Left ventricle myocardium inferior (tissue), 1 donor: ENCODE results near the gene FRYL. TPM values are rescaled to one million over a fixed set of nuclear protein-coding genes. Genes with fewer than 3 reads are reported as not detected.

Experiments
- DNase-seq: peaks from one replicate; pipeline ENCODE4 v3.0.0-alpha.2; 2020
- H3K27ac ChIP-seq: fragments of 200-600 bp; replicated peaks from 2 replicates; pipeline ENCODE4 v1.8.0; 2021
- H3K27me3 ChIP-seq: fragments of 200-600 bp; 2 replicates; pipeline ENCODE4 v1.8.0; 2021; ENCODE audit warnings: low read depth
- H3K36me3 ChIP-seq: fragments of 200-600 bp; 2 replicates; pipeline ENCODE4 v1.8.0; 2021
- H3K4me1 ChIP-seq: fragments of 200-600 bp; 2 replicates; pipeline ENCODE4 v1.8.0; 2021
- H3K4me3 ChIP-seq: fragments of 200-600 bp; 2 replicates; pipeline ENCODE4 v1.8.0; 2021; ENCODE audit warnings: mild to moderate bottlenecking, moderate library complexity
- H3K9me3 ChIP-seq: fragments of 200-600 bp; replicated peaks from 2 replicates; pipeline ENCODE4 v1.8.0; 2021
- CTCF ChIP-seq: fragments of 200-600 bp; IDR thresholded peaks from 2 replicates; pipeline ENCODE4 v1.8.0; 2021; ENCODE audit warnings: antibody characterized with exemption, mild to moderate bottlenecking, borderline replicate concordance
- intact Hi-C: fragments of 100-400 bp; cut with micrococcal nuclease; formaldehyde crosslinking; loops from one replicate; pipeline ENCODE4 v1.11.0; 2022
- total RNA-seq: library from RNA; stranded (reverse); fragmentation: NEBNext Ultra II Directional; extraction: Animal tissue kit (Norgen Biotek cat#: 25700); gene quantifications from one replicate; pipeline ENCODE4 v1.2.1, GENCODE V29; 2021
- donor health status: DM: no; HTN: yes; CAD: no; lungs with severe emphysema.

Gene FRYL
- total RNA-seq, 1 donor from 2014 or later, result 33.2 TPM

GRCh38 chr4:48553720-48554119 lies 226.4 kb downstream of the FRYL start:
- no peaks in the 10 kb centered on the region for H3K27me3 ChIP-seq
- H3K9me3 ChIP-seq, result peaks cover 4% of the 10 kb centered on the region
- peaks cover 100% of the 10 kb centered on the region for H3K36me3 ChIP-seq
- TF ChIP-seq CTCF, result no peak
- H3K27ac ChIP-seq, result no peak overlapping the region
- H3K4me1 ChIP-seq, result no peaks in the 10 kb centered on the region
- H3K4me3 ChIP-seq, result no peak overlapping the region
- intact Hi-C loops, result no loop called here
- DNase-seq, result no peak

- intact Hi-C loops, result no loop called here
- Histone ChIP-seq H3K27ac (no peak overlapping the region), H3K27me3 (no peaks in the 10 kb centered on the region), H3K4me1 (no peaks in the 10 kb centered on the region), H3K36me3 (peaks cover 99% of the 10 kb centered on the region), H3K4me3 (no peak overlapping the region), H3K9me3 (no peaks in the 10 kb centered on the region)
- peak; percentile 58 for TF ChIP-seq CTCF
- no peak for DNase-seq
Measured at GRCh38 chr4:48546336-48546735, 233.7 kb downstream of the FRYL start.

- Histone ChIP-seq H3K9me3 (no peaks in the 10 kb centered on the region), H3K27me3 (no peaks in the 10 kb centered on the region), H3K4me1 (peaks cover 6% of the 10 kb centered on the region), H3K36me3 (peaks cover 97% of the 10 kb centered on the region), H3K27ac (no peak overlapping the region), H3K4me3 (no peak overlapping the region)
- intact Hi-C loops, result no loop called here
- no peak for DNase-seq
- no peak for TF ChIP-seq CTCF
Measured at GRCh38 chr4:48543796-48544195, 236.3 kb downstream of the FRYL start.

- Histone ChIP-seq H3K27ac (no peak overlapping the region), H3K27me3 (no peaks in the 10 kb centered on the region), H3K4me1 (peaks cover 11% of the 10 kb centered on the region), H3K9me3 (no peaks in the 10 kb centered on the region), H3K36me3 (peaks cover 88% of the 10 kb centered on the region), H3K4me3 (no peak overlapping the region)
- intact Hi-C loops, result no loop called here
- TF ChIP-seq CTCF, result no peak
- DNase-seq, result no peak
Measured at GRCh38 chr4:48542888-48543287, 237.2 kb downstream of the FRYL start.

- Histone ChIP-seq H3K36me3 (peaks cover 72% of the 10 kb centered on the region), H3K27me3 (no peaks in the 10 kb centered on the region), H3K4me1 (peaks cover 11% of the 10 kb centered on the region), H3K27ac (no peak overlapping the region), H3K9me3 (no peaks in the 10 kb centered on the region), H3K4me3 (no peak overlapping the region)
- TF ChIP-seq CTCF, result no peak
- intact Hi-C loops, result no loop called here
- DNase-seq, result no peak
Measured at GRCh38 chr4:48539597-48539996, 240.5 kb downstream of the FRYL start.

- intact Hi-C loops, result no loop called here
- Histone ChIP-seq H3K27ac (no peak overlapping the region), H3K27me3 (no peaks in the 10 kb centered on the region), H3K9me3 (no peaks in the 10 kb centered on the region), H3K36me3 (peaks cover 72% of the 10 kb centered on the region), H3K4me3 (no peak overlapping the region), H3K4me1 (peaks cover 11% of the 10 kb centered on the region)
- DNase-seq, result no peak
- no peak for TF ChIP-seq CTCF
Measured at GRCh38 chr4:48538358-48538757, 241.7 kb downstream of the FRYL start.
